GM12891 (cell line): Measurements from ENCODE around the gene PDLIM3.

Experiments
- PAX5 ChIP-seq: IDR thresholded peaks from 2 replicates; pipeline ENCODE4 v1.6.1; 2011; ENCODE audit warnings: low read length, moderate library complexity, mild to moderate bottlenecking; ENCODE audit not compliant: insufficient read depth, severe bottlenecking
- POLR2A ChIP-seq: IDR thresholded peaks from 2 replicates; pipeline ENCODE4 v1.6.1; 2011; ENCODE audit warnings: low read depth, low read length, control low read depth
- POLR2AphosphoS5 ChIP-seq: IDR thresholded peaks from 2 replicates; pipeline ENCODE4 v1.6.1; 2011; ENCODE audit warnings: low read depth, low read length, control low read depth
- TAF1 ChIP-seq: IDR thresholded peaks from 2 replicates; pipeline ENCODE4 v1.6.1; 2011; ENCODE audit warnings: low read depth, low read length, control low read depth

GRCh38 chr4:185542626-185543315, 7.5 kb upstream of the PDLIM3 start:
- TF ChIP-seq POLR2A: no peak
- TF ChIP-seq POLR2AphosphoS5: no peak
- no peak for TF ChIP-seq TAF1
- TF ChIP-seq PAX5: no peak
